Measurements from ENCODE around the gene CMPK1. TPM values are rescaled to one million over a fixed set of nuclear protein-coding genes. Genes with fewer than 3 reads are reported as not detected.

CMPK1 gene
- total RNA-seq, 2 donors from 2014 or later: 109 to 127 TPM

- intact Hi-C loops (cut with DNase I): no loop called here
- no peak for DNase-seq (ENCODE audit: low spot score)
Observed at GRCh38 chr1:47386268-47386667, 52.7 kb downstream of the CMPK1 start.

DNA sequence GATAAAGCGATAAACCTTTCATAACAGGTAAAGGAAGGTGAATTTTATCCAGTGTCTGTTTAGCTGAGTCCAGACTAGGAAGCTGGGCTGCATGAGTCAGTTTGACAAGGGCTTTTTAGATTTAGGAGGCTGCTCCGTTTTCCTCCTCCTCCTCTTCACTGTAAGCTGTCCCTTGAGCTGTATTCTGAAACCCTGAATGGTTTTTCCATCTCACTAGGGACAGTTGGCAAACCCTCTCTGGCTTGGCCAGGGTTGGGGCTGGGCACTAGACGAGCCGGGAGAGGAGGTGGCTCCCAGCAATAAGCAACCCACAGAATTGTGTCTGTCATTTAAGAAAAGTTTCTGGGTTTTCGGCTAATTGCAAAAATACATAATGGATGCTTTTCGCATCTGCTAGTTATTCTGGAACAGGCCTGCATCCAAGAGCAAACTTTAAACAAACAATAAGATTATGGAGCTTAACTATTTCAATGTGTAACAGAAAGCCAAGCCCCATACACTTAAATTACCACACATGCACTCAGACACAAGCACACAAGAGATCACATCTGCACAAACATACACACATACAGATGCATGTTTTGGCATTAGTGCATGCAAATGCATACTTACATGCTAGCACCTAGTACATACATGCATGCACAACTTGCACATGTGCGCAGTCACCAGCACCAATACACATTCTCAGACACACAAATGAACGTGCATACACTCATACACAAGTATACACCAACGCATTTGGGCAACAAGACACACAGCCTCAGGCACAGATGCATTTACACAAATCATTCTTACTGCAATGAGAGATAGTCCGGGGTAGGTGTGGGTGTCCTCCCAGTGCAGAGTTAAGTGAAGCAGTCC is 54.7 kb downstream of the CMPK1 start:
- peak; percentile 46 for DNase-seq (ENCODE audit: low spot score)
- intact Hi-C loops (cut with DNase I): no loop called here

GRCh38 chr1:47388891-47389238 is 55.3 kb downstream of the CMPK1 start:
- intact Hi-C loops (cut with DNase I): no loop called here
- peak; percentile 85 for DNase-seq (ENCODE audit: low spot score)

- intact Hi-C loops (cut with DNase I): no loop called here
Observed at GRCh38 chr1:47389731-47390130, 56.1 kb downstream of the CMPK1 start.

GRCh38 chr1:47390843-47391242 is 57.3 kb downstream of the CMPK1 start:
- intact Hi-C loops (cut with DNase I): no loop called here
- DNase-seq (ENCODE audit: low spot score): no peak

More at GRCh38 chr1:47389731-47390130, 56.1 kb downstream of the CMPK1 start:
- no peak for DNase-seq (ENCODE audit: low spot score)

DNA sequence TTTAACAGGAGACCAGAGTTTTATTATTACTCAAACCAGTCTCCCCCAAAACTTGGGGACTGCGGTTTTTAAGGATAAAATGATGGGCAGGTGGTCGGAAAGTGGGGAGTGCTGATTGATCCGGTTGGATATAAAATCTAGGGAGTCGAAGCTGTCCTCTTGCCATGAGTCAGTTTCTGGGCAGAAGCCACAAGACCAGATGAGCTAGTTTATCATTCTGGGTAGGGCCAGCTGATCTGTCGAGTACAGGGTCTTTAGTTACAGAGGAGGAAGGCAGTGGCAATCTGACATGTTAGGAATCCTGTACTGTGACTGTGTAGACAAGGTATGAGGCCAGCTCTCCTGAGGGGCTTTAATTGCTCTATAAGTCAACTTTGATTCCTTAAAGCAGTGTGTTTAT is 59.6 kb downstream of the CMPK1 start:
- intact Hi-C loops (cut with DNase I): no loop called here
- no peak for DNase-seq (ENCODE audit: low spot score)

DNA sequence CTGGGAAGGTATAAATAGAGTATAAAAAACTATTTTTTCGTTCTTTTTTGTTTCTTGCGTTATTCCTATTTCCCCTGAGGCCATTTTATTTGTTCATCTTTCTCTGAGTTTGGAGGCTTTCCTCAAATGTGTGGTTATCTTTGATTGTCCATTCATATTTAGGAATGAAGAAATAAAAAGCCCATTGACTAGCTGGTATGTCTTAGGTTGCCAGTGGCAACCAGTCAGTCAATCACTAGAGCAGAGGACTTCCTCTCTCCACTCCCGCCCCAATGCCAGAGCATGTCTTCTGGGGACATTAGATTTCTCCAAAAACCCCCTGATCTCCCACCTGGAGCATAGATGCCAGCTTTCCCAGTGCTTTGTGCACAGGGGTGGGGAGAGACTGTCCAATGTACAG is 61.8 kb downstream of the CMPK1 start:
- intact Hi-C loops (cut with DNase I): no loop called here
- peak; percentile 23 for DNase-seq (ENCODE audit: low spot score)

- intact Hi-C loops (cut with DNase I): no loop called here
- no peak for DNase-seq (ENCODE audit: low spot score)
Observed at GRCh38 chr1:47396671-47397196, 63.1 kb downstream of the CMPK1 start.

GRCh38 chr1:47399138-47399845 is 65.7 kb downstream of the CMPK1 start:
- intact Hi-C loops (cut with DNase I): no loop called here
- DNase-seq (ENCODE audit: low spot score): no peak

DNA sequence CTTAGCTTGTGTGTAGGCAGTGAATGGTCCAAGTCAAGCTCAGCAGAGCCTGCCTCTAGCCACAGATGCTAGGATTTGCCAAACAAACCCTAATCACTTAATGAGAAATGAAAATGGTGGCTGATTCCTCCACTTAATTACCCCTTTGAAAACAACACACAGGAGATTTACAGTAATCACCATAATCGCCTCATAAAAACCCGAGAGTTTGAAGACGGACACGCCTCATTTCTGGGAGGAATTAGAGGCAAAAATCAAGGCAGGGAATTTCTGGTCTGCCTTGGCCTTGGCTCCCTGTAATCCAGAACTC is 66.2 kb downstream of the CMPK1 start:
- intact Hi-C loops (cut with DNase I): no loop called here
- peak; percentile 16 for DNase-seq (ENCODE audit: low spot score)

GRCh38 chr1:47401761-47402160 is 68.2 kb downstream of the CMPK1 start:
- intact Hi-C loops (cut with DNase I): no loop called here

GRCh38 chr1:47402591-47402990 is 69.0 kb downstream of the CMPK1 start:
- peak; percentile 16 for DNase-seq (ENCODE audit: low spot score)
- intact Hi-C loops (cut with DNase I): no loop called here

More at GRCh38 chr1:47401761-47402160, 68.2 kb downstream of the CMPK1 start:
- DNase-seq (ENCODE audit: low spot score): no peak

DNA sequence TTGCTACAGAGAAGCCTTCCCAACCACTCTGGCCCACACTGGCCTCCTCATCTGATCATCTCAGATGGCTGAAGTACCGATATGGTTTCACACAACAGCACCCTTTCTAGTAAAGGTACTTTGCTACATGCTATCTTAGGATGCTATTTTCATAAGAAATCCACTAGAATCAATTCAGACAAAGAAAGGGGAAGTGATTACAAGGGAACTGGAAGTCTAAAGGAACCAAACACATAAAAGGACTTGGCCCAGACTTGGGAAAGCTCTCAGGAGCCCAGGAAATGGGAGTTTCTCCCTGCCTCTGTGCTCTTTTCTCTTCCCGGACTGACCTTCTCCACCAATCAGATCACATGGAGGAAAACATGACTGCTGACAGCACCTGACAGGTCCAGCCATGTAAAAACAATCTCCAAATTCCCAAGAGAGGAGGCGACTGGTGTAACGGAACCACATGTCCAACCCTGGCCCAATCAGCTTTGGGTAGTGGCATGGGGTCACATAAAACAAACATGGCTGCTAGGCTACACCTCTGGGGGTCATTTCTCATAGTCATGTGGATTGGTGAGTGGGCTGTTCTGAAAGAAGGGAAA is 69.8 kb downstream of the CMPK1 start:
- intact Hi-C loops (cut with DNase I): no loop called here
- DNase-seq (ENCODE audit: low spot score): peak; percentile 2

DNA sequence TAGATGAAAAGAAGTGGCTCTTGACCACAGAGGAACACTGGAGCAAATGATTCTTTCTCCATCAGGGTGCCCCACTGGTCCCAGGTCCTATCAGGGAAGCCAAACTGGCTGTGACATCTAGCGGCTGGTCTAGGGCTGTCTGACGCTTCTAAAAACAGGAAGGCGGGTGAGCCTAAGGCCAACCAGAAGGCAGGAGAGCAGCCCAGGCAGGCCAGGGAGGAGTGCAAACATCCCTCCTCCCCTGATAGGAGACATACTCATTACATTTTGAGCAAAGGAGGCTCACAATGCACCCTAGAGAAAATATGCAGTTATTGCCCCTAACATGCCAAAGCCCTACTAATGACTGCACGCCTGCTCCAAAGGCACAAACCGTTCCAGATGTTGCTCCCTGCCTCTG is 72.1 kb downstream of the CMPK1 start:
- peak; percentile 48 for DNase-seq (ENCODE audit: low spot score)
- intact Hi-C loops (cut with DNase I): no loop called here

DNA sequence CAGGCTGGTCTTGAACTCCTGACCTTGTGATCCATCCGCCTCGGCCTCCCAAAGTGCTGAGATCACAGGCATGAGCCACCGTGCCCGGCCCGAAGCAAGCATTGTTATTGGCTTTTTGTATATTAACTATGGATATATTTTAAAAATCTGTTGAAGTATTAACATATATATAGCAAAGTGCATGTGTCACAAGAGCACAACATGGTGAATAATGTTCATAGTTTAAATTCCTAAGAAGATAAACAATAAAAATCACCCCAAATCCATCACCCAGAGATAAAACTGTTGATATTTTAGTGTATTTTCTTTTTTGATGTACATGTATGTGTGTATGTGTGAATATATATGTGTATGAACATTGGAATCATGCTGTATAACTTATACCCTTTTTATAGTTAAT is 73.4 kb downstream of the CMPK1 start:
- DNase-seq (ENCODE audit: low spot score): peak; percentile 44
- intact Hi-C loops (cut with DNase I): no loop called here

- intact Hi-C loops (cut with DNase I): no loop called here
- peak; percentile 20 for DNase-seq (ENCODE audit: low spot score)
Observed at GRCh38 chr1:47407481-47407880, 73.9 kb downstream of the CMPK1 start.

GRCh38 chr1:47409311-47410067 is 75.9 kb downstream of the CMPK1 start:
- intact Hi-C loops (cut with DNase I): no loop called here

DNA sequence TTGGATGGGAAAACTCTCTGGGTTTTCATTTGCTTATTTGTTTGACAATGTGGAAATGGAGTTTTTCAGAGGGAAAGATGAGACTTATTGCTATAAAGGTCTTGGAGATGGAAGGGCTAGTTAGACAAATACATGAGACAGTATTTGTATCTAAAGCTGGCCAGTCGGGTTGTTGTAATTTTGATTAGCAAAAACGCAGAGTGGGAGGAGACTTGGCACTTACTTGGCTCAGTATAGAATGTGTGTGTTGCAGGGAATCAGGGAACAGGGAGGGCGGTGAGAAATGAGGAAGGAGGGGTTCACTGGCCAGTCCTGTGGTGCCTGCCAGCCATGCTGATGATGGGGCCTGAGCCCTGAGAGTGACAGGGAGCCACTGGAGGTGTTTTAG is 76.5 kb downstream of the CMPK1 start:
- intact Hi-C loops (cut with DNase I): no loop called here
- no peak for DNase-seq (ENCODE audit: low spot score)

More at GRCh38 chr1:47409311-47410067, 75.9 kb downstream of the CMPK1 start:
- peak; percentile 74 for DNase-seq (ENCODE audit: low spot score)

GRCh38 chr1:47411436-47411835 is 77.8 kb downstream of the CMPK1 start:
- DNase-seq (ENCODE audit: low spot score): no peak
- intact Hi-C loops (cut with DNase I): no loop called here

DNA sequence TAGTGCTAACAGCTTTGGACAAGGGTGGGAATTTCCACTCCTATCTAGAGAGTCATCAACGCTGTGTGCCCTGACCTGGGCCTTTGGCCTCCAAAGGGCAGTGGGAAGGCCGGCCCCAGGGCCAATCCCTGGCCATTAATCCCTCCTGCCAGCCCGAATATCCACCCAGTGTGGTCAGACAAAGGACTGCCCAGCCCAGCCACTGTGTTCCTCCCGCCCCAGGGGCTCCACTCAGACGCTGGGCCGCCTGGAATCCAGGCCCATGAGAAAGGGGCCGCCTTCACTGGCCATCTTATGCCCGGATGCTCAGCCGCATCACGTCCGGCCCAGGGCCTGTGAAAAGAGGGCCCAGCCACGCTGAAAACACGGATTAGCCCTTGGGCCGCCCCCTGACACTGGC is 78.8 kb downstream of the CMPK1 start:
- DNase-seq (ENCODE audit: low spot score): no peak
- intact Hi-C loops (cut with DNase I): no loop called here

All from posterior vena cava (tissue), 2 donors.